ENCODE data around the gene PRKAG2. TPM values are rescaled to one million over a fixed set of nuclear protein-coding genes. Genes with fewer than 3 reads are reported as not detected.

PRKAG2 gene
- total and polyA plus RNA-seq, 2 of the 8 experiments (the other 6 are each of a cell fraction or from before 2014, with no cell fraction given), result 7.5 to 18.1 TPM

DNA sequence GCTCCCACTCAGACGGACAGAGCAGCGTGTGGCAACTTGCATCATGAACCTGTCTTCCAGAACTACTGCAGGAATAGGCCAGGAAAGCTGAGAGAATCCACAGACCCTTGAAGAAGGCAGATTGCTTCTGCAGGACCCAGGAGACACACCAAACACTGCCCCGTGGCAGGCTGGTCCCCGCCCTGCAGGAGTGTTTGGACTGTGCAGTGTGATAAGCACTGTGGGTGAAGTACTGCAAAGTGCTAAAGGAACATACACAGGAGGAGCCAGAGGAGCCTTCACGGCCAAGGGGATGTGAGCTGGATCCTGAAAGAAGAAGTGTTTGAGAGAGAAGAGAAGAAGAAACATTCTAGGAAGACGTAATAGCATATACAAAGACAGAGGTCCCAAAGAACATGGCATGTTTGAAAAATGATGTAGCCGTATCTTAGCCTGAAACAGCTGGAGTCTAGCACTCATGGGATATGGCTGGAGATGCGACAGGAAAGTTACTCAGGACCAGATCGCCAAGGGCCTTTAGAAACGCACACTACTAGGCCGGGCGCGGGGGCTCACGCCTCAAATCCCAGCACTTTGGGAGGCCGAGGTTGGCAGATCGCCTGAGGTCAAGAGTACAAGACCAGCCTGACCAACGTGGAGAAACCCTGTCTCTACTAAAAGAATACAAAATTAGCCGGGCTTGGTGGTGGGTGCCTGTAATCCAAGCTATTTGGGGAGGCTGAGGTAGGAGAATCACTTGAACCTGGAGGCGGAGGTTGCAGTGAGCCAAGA, 260.3 kb downstream of the PRKAG2 start (continued):
- no peak for TF ChIP-seq CEBPB (IDR thresholded peaks at IDR 0.05; ENCODE audit: low read depth, low read length)
- no peak for TF ChIP-seq YY1 (IDR thresholded peaks at IDR 0.05; ENCODE audit: low read depth, low read length)
- TF ChIP-seq BRCA1 (IDR thresholded peaks at IDR 0.05; ENCODE audit: low read depth, low read length), result no peak
- TF ChIP-seq EGR1 (IDR thresholded peaks at IDR 0.05; ENCODE audit: borderline replicate concordance, low read depth, low read length), result no peak

All from H1 (cell line).